ENCODE data around the gene HDAC10.

- TF ChIP-seq, protein P1, sequence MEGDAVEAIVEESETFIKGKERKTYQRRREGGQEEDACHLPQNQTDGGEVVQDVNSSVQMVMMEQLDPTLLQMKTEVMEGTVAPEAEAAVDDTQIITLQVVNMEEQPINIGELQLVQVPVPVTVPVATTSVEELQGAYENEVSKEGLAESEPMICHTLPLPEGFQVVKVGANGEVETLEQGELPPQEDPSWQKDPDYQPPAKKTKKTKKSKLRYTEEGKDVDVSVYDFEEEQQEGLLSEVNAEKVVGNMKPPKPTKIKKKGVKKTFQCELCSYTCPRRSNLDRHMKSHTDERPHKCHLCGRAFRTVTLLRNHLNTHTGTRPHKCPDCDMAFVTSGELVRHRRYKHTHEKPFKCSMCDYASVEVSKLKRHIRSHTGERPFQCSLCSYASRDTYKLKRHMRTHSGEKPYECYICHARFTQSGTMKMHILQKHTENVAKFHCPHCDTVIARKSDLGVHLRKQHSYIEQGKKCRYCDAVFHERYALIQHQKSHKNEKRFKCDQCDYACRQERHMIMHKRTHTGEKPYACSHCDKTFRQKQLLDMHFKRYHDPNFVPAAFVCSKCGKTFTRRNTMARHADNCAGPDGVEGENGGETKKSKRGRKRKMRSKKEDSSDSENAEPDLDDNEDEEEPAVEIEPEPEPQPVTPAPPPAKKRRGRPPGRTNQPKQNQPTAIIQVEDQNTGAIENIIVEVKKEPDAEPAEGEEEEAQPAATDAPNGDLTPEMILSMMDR (IDR thresholded peaks at IDR 0.05; ENCODE audit: low read depth, low read length), result no peak
- no peak for TF ChIP-seq EZH2phosphoT487 (IDR thresholded peaks at IDR 0.05; ENCODE audit: low read depth)
Measured at GRCh38 chr22:50260801-50261614, 9.9 kb upstream of the HDAC10 start.

Measured in OCI-LY3 (cell line).